Hematopoietic multipotent progenitor cell treated with erythropoietin and hydrocortisone succinate and interleukin-3 and kit ligand, for 8 days (in vitro differentiated cells): ENCODE measurements around the gene DNAJC10.
A peak's percentile ranks its signal among the peaks of the same experiment; 100 is the strongest.
"Not testable (repeated sequence)": the region's sequence is repeated elsewhere in the genome, so short reads cannot be mapped to it uniquely, and the experiment has no call there.

Source experiments
- DNase-seq: peaks from one replicate; pipeline ENCODE4 v3.0.0-alpha.2; 2015

Gene DNAJC10

GRCh38 chr2:182715892-182716649, at the start of gene DNAJC10:
Gene DNAJC10 (plus strand): TSS chr2:182716257. CDS start chr2:182718087, 1,830 bp downstream.
- DNase-seq, result peak; percentile 80

- DNase-seq, result peak; percentile 27
Observed at GRCh38 chr2:182666674-182667314, 49.3 kb upstream of the DNAJC10 start.

GRCh38 chr2:182667315-182667695, 48.8 kb upstream of the DNAJC10 start:
- no peak for DNase-seq

- no peak for DNase-seq
Observed at GRCh38 chr2:182668671-182669070, 47.4 kb upstream of the DNAJC10 start.

GRCh38 chr2:182672466-182673165, 43.4 kb upstream of the DNAJC10 start:
- no peak for DNase-seq

- no peak for DNase-seq
Observed at GRCh38 chr2:182680837-182681236, 35.2 kb upstream of the DNAJC10 start.

- DNase-seq, result no peak
Observed at GRCh38 chr2:182682210-182682609, 33.8 kb upstream of the DNAJC10 start.

DNA sequence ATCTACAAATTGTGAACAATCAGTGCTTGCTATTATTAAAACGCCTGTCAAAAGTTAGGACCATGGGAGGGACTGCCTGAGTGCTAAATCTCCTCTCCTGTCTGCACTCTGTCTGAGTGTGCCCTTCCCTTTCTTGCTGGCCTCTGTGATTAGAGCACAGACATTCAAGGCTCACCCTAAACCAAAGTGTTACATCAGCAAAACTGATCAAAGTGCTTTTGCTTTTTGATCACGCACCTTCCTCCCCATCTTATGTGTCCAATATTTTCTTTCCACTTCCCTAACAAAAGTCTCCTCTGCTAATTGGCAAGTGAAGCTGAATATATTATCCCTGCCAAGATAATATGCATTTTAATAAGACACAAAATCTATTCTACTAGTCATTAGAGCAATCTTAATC, 30.5 kb upstream of the DNAJC10 start:
- no peak for DNase-seq

DNA sequence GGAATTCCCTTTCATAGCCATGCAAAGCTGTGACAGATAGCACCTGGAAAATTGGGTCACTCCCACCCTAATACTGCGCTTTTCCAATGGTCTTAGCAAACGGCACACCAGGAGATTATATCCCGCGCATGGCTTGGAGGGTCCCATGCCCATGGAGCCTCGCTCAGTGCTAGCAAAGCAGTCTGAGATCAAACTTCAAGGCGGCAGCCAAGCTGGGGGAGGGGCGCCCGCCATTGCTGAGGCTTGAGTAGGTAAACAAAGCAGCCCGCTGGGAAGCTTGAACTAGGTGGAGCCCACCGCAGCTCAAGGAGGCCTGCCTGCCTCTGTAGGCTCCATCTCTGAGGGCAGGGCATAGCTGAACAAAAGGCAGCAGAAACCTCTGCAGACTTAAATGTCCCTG, 29.3 kb upstream of the DNAJC10 start:
- not testable (repeated sequence) for DNase-seq

- no peak for DNase-seq
Observed at GRCh38 chr2:182694189-182694588, 21.9 kb upstream of the DNAJC10 start.

DNA sequence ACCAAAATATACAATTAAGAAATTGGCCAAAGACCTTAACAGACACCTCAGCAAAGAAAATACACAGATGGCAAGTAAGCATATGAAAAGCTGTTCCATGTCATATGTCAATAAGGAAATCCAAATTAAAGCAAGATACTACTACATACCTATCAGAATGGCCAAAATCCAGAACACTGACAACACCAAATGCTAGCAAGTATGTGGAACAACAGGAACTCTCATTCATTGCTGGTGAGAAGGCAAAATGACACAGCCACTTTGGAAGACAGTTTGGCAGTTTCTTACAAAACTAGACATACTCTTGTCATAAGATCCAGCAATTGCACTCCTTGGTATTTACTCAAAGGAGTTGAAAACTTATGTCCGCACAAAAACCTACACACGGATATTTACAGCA, 20.3 kb upstream of the DNAJC10 start:
- no peak for DNase-seq

GRCh38 chr2:182698671-182699070, 17.4 kb upstream of the DNAJC10 start:
- DNase-seq, result no peak

DNA sequence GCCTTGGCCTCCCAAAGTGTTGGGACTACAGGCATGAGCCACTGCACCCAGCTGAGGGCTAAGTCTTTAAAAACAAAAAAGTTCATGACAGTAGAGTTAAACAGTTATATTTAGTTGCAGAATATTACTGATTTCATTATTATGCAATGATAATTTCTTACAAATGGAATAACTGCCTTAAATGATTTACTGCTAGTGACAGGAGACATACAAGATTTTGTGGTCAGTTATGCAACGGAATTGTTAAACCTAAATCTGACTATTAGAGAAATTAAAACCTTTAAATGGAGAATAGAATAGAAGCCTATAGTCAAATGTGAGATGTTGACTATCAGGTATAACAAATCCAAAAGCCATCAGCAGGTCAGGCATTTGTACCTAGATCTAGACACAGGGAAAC, 10.3 kb upstream of the DNAJC10 start:
- no peak for DNase-seq

GRCh38 chr2:182706751-182707150, 9.3 kb upstream of the DNAJC10 start:
- no peak for DNase-seq

GRCh38 chr2:182713601-182714000, 2.5 kb upstream of the DNAJC10 start:
- peak; percentile 6 for DNase-seq

GRCh38 chr2:182715121-182715891, 751 bp upstream of the DNAJC10 start:
- DNase-seq, result no peak

DNA sequence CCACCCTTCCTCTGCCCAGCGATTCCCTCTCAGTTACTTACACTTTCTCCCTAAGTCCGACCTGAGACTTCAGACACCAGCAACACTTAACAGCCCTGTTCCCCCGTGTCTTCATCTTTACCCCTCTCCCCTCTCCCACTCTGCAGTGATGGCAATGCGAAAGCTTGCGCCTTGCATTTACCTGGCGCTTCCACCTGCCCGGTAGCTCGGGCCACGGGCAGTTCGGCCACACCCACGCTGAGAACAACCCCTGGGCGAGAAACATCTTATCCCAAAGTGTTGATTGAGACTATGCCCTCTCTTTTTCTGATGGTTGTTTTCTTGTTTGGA, 558 bp downstream of the DNAJC10 start:
- DNase-seq, result peak; percentile 42

DNA sequence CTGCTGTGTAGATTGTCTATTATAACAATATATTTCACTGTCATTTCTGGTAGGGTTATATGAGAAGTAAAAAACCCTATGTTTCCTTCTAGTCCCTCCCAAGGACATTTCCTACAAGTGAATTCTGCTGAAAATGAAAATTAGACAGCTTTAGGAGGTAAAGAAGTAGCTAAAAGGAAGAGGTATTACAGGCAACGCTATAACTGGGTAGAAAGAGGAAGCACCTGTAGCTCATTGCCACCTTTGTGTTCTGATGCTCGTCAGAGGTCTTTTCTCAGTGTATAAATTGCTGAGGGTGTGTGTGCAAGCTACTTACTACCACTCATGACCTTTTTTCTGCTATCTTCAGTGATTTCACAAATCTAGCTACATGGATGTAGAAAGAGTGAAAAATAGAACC, 1.4 kb downstream of the DNAJC10 start:
- peak; percentile 3 for DNase-seq

DNA sequence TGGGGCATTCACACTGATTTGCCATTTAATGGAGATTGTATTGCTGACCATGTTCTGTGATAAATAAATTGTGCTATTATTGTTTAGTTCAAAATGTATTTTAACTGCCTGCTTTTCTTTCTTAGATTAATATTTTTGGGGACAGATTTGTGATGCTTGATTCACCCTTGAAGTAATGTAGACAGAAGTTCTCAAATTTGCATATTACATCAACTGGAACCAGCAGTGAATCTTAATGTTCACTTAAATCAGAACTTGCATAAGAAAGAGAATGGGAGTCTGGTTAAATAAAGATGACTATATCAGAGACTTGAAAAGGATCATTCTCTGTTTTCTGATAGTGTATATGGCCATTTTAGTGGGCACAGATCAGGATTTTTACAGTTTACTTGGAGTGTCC, 1.8 kb downstream of the DNAJC10 start:
- no peak for DNase-seq

GRCh38 chr2:182718459-182718858, 2.4 kb downstream of the DNAJC10 start:
- no peak for DNase-seq

GRCh38 chr2:182719116-182719515, 3.1 kb downstream of the DNAJC10 start:
- not testable (repeated sequence) for DNase-seq

GRCh38 chr2:182724656-182725055, 8.6 kb downstream of the DNAJC10 start:
- no peak for DNase-seq

GRCh38 chr2:182726473-182726872, 10.4 kb downstream of the DNAJC10 start:
- no peak for DNase-seq
